IPS DF 4.7 (cell line): ENCODE results near the gene EEF1E1.

Source experiments
- DNase-seq: peaks from one replicate; pipeline ENCODE4 v3.0.0-alpha.2; 2013; ENCODE audit warnings: low spot score; ENCODE audit errors: extremely low read depth

Gene EEF1E1

GRCh38 chr6:8088886-8089285, 13.5 kb downstream of the EEF1E1 start:
- DNase-seq, result no peak

- DNase-seq, result no peak
Observed at GRCh38 chr6:8087870-8088754, 14.2 kb downstream of the EEF1E1 start.

- DNase-seq, result no peak
Observed at GRCh38 chr6:8086755-8087306, 15.5 kb downstream of the EEF1E1 start.

- no peak for DNase-seq
Observed at GRCh38 chr6:8085053-8085511, 17.3 kb downstream of the EEF1E1 start.

GRCh38 chr6:8084586-8084985, 17.8 kb downstream of the EEF1E1 start:
- no peak for DNase-seq

- DNase-seq, result no peak
Observed at GRCh38 chr6:8082954-8083858, 19.1 kb downstream of the EEF1E1 start.

- DNase-seq, result no peak
Observed at GRCh38 chr6:8082572-8082953, 19.8 kb downstream of the EEF1E1 start.

- DNase-seq, result no peak
Observed at GRCh38 chr6:8080362-8081151, 21.8 kb downstream of the EEF1E1 start.

GRCh38 chr6:8079126-8079525, 23.2 kb downstream of the EEF1E1 start:
- DNase-seq, result no peak

- DNase-seq, result no peak
Observed at GRCh38 chr6:8077991-8078390, 24.4 kb downstream of the EEF1E1 start.

GRCh38 chr6:8075704-8076103, 26.6 kb downstream of the EEF1E1 start:
- no peak for DNase-seq

GRCh38 chr6:8075185-8075584, 27.2 kb downstream of the EEF1E1 start:
- DNase-seq, result no peak

GRCh38 chr6:8074213-8074612, 28.1 kb downstream of the EEF1E1 start:
- no peak for DNase-seq

- DNase-seq, result no peak
Observed at GRCh38 chr6:8073758-8074157, 28.6 kb downstream of the EEF1E1 start.

- no peak for DNase-seq
Observed at GRCh38 chr6:8070718-8071117, 31.6 kb downstream of the EEF1E1 start.

GRCh38 chr6:8069631-8070284, 32.6 kb downstream of the EEF1E1 start:
- DNase-seq, result no peak

- DNase-seq, result no peak
Observed at GRCh38 chr6:8069151-8069550, 33.2 kb downstream of the EEF1E1 start.

- no peak for DNase-seq
Observed at GRCh38 chr6:8066108-8066507, 36.2 kb downstream of the EEF1E1 start.

GRCh38 chr6:8065519-8065911, 36.8 kb downstream of the EEF1E1 start:
- DNase-seq, result no peak

GRCh38 chr6:8064638-8065518, 37.5 kb downstream of the EEF1E1 start:
- no peak for DNase-seq
